ENCODE data around the gene PLEK. TPM values are rescaled to one million over a fixed set of nuclear protein-coding genes. Genes with fewer than 3 reads are reported as not detected.

Gene PLEK
- total and polyA plus RNA-seq, 9 of the 15 experiments (the other 6 are each of a cell fraction or from before 2014, with no cell fraction given) = 0.14 to 1.2 (median 0.36) TPM

DNA sequence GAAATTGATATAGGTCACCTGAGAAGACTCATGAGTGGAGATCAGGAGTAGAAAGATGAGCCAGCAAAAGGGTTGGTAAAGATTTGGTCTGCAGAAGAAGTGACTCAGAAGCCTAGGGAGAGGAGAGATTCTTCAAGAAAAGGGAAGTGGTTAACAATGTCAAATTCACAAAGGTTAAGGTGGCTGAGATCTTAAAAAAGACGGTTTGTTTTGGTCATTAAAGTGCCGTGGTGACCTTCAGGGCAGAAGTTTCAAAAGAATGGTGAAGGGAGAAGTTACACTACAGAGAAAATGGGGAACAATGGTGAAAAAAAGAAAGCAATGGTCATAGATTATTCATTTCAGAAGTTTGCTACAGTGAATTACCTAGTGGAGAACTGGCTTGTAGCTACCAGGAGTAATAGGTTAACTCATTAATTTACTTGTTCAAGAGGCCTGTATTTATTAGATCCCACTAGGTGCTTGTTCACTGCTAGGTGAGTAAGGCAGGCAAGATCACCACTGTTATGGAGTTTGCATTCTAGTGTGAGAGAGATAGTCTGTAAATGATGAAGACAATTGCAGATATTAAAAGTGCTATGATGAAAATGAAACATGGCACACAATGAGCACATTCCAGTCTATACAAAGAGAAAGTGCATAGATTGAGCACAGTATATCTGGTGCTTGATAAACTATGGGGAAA, 59.0 kb downstream of the PLEK start (continued):
- TF ChIP-seq ZNF507 (tag; conservative IDR thresholded peaks at IDR 0.05) (no peak), ATF7 (IDR thresholded peaks at IDR 0.05) (0 out of 2 replicates have a peak, but pooled peaks have one; percentile 43), KDM1A (IDR thresholded peaks at IDR 0.05) (peak; percentile 62 to 76), ESRRA (IDR thresholded peaks at IDR 0.05; ENCODE audit: borderline replicate concordance, low read depth) (peak; percentile 94), RNF2 (IDR thresholded peaks at IDR 0.05) (peak; percentile 33; the same call in 1 of the 2 replicates), EGR1 (conservative IDR thresholded peaks at IDR 0.05) (no peak), MXD1 (CRISPR knock-in tag; IDR thresholded peaks at IDR 0.05; ENCODE audit: borderline replicate concordance, poor library complexity, severe bottlenecking) (no peak), C11orf30 (IDR thresholded peaks at IDR 0.05; ENCODE audit: low read depth) (peak; percentile 69; the same call in 1 of the 2 replicates), HBP1 (CRISPR knock-in tag; IDR thresholded peaks at IDR 0.05) (0 out of 2 replicates have a peak, but pooled peaks have one; percentile 4), ELF1 (tag; IDR thresholded peaks at IDR 0.05) (no peak), FOSL1 (tag; conservative IDR thresholded peaks at IDR 0.05) (peak; percentile 93), HDAC1 (IDR thresholded peaks at IDR 0.05) (peak in 1 of 2 experiments; percentile 73; a peak in 1 of 4 replicates), TCF3 (CRISPR knock-in tag; IDR thresholded peaks at IDR 0.05) (peak; percentile 34; the same call in 1 of the 2 replicates), MEF2A (IDR thresholded peaks at IDR 0.05; ENCODE audit: control insufficient read depth, low read depth, low read length) (no peak), ZNF316 (IDR thresholded peaks at IDR 0.05) (peak; percentile 61; the same call in 1 of the 2 replicates), SMARCE1 (IDR thresholded peaks at IDR 0.05) (peak; percentile 95; the same call in 1 of the 2 replicates), MEIS2 (IDR thresholded peaks at IDR 0.05; ENCODE audit: partially characterized antibody) (no peak), EP300 (IDR thresholded peaks at IDR 0.05; ENCODE audit: low read length) (peak; percentile 52; the same call in 1 of the 2 replicates), RFX7 (CRISPR knock-in tag; IDR thresholded peaks at IDR 0.05) (no peak)
- TF ChIP-seq, protein P1, sequence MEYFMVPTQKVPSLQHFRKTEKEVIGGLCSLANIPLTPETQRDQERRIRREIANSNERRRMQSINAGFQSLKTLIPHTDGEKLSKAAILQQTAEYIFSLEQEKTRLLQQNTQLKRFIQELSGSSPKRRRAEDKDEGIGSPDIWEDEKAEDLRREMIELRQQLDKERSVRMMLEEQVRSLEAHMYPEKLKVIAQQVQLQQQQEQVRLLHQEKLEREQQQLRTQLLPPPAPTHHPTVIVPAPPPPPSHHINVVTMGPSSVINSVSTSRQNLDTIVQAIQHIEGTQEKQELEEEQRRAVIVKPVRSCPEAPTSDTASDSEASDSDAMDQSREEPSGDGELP (CRISPR knock-in tag; IDR thresholded peaks at IDR 0.05; ENCODE audit: borderline replicate concordance) = no peak
